GM12891 (cell line): ENCODE data around the gene PCGF5.
A peak's percentile ranks its signal among the peaks of the same experiment; 100 is the strongest.

Experiments used
- DNase-seq: peaks from one replicate; pipeline ENCODE4 v3.0.0; 2011; ENCODE audit warnings: low spot score; ENCODE audit not compliant: insufficient read length
- FAIRE-seq: peaks from 2 replicates; lab custom pipeline; 2011; peaks lifted over from hg19 to GRCh38; lab: Jason Lieb, UNC
- PAX5 ChIP-seq: IDR thresholded peaks from 2 replicates; pipeline ENCODE4 v1.6.1; 2011; ENCODE audit warnings: low read length, moderate library complexity, mild to moderate bottlenecking; ENCODE audit not compliant: insufficient read depth, severe bottlenecking
- POLR2A ChIP-seq: IDR thresholded peaks from 2 replicates; pipeline ENCODE4 v1.6.1; 2011; ENCODE audit warnings: low read depth, low read length, control low read depth
- POLR2AphosphoS5 ChIP-seq: IDR thresholded peaks from 2 replicates; pipeline ENCODE4 v1.6.1; 2011; ENCODE audit warnings: low read depth, low read length, control low read depth
- POU2F2 ChIP-seq: IDR thresholded peaks from 2 replicates; pipeline ENCODE4 v1.6.1; 2011; ENCODE audit warnings: low read depth, mild to moderate bottlenecking, control low read depth, low read length, moderate library complexity
- SPI1 ChIP-seq: IDR thresholded peaks from 2 replicates; pipeline ENCODE4 v1.6.1; 2011; ENCODE audit warnings: low read depth, low read length, control low read depth
- TAF1 ChIP-seq: IDR thresholded peaks from 2 replicates; pipeline ENCODE4 v1.6.1; 2011; ENCODE audit warnings: low read depth, low read length, control low read depth

The PCGF5 gene

GRCh38 chr10:91194497-91195179 is 25.8 kb upstream of the PCGF5 start:
- FAIRE-seq = no peak
- DNase-seq = no peak
- TF ChIP-seq SPI1 = no peak
- no peak for TF ChIP-seq POU2F2
- no peak for TF ChIP-seq TAF1
- TF ChIP-seq POLR2AphosphoS5 = no peak
- no peak for TF ChIP-seq POLR2A
- TF ChIP-seq PAX5 = no peak

GRCh38 chr10:91196268-91197048 is 24.0 kb upstream of the PCGF5 start:
- DNase-seq (no peak), FAIRE-seq (no peak)
- TF ChIP-seq TAF1 (no peak), POLR2AphosphoS5 (no peak), POU2F2 (no peak), POLR2A (no peak), PAX5 (no peak), SPI1 (no peak)

DNA sequence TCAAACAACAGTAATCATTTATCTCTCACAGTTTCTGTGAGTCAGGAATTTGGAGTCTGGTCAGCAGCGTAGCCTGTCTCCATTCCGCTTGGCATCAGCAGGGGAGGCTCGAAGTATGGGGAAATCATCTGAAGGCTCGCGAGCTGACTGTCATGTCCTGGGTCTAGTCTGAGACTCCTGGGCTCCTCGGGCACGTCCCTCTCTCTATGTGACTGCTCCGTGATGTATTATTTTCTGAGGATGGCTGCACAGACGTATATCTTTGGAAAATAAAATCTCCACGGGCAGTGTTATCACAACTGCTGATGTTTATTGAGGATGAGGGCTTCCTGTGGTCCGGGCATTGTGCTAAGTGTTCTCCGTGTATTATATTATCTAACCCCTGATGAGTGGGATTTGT is 23.3 kb upstream of the PCGF5 start:
- DNase-seq = no peak
- TF ChIP-seq POLR2AphosphoS5 = no peak
- no peak for TF ChIP-seq POU2F2
- TF ChIP-seq POLR2A = no peak
- no peak for TF ChIP-seq PAX5
- FAIRE-seq = no peak

DNA sequence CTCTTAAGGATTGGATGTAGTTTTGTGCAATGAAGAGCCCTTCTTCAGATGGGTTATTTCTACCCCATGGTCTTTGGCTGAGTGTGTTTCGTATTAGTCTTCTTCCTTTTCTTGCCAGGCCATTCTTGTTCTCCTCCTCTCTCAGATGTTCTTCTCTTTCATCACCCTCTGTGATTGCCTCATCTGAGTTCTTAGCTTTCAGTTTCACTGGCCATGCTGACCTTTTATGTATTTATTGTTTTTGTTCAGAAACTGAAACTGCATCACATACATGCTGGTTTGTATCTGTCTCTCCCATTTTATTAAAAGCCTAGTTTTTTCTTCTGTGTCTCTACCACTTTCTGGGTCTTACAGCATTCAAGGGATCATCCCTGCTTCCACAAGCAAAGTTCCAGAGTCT is 21.7 kb upstream of the PCGF5 start:
- no peak for TF ChIP-seq TAF1
- no peak for TF ChIP-seq POLR2AphosphoS5
- TF ChIP-seq POU2F2 = no peak
- TF ChIP-seq SPI1 = no peak
- no peak for TF ChIP-seq POLR2A
- no peak for TF ChIP-seq PAX5
- no peak for FAIRE-seq
- no peak for DNase-seq

DNA sequence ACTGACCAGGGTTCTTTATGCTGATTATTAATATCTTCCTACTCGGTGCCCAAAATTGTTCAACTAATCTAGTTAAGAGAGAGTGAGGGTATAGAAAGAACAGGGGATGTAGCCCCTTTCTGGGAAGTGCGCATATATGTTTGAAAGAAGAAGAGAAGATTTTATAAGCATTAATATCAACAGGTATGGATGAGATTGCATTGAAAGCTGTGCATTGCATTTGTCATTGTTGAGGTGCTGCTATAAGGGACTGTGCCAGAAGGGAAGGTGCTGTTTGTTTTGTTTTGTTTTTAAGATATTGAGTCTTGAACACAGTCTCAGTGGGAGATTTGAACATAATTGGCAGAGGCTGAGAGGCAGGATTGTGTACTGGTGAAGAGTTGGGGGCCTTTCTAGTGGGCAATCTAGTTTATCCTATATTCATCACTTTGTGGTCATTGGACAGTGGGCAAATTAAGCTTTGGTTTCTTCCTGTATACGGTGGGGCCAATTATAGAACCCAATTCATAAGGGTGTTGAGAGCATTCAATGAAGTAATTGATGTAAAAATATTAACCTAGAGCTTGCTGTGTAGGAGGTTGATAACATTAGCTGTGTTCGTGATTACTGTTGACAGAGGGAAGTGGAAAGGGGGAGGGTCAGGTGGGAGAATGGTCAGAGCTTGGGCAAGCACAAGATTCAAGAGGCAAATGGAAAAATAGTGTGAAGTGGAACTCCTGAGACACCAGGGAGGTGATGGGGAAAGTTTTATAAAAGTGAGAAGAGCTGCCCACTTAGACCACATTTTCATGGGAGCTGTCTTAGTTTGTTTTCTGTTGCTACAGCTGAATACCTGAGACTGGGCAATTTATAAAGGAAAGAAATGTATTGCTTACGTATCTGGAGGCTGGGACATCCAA is 19.9 kb upstream of the PCGF5 start:
- FAIRE-seq (peak; percentile 84), DNase-seq (no peak)
- TF ChIP-seq PAX5 (no peak), SPI1 (peak; percentile 47)

- TF ChIP-seq POU2F2 (no peak), SPI1 (peak; percentile 20; the same call in 1 of the 2 replicates)
- no peak for DNase-seq
- FAIRE-seq = peak; percentile 83
These were observed 19.1 kb upstream of the PCGF5 start for GRCh38 chr10:91201213-91201996.

DNA sequence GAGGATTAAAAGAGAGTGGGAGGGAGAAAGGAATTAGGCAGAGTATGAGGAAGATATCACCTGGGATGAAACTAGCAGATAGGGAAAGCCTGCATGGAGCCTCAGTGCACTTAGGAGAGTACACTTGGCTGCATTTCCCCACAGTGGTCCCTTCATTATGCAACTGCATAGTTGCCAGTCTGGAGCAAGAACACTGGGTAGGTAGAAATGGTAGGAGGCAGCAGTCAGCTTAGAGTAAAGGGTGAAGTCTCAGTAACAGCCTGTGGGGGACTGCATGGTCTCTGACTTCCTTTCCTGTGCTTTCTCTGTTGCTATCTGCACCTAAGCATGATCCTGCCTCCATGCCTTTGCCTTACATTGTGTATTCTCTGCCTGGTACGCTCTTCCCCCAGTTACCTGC is 14.0 kb upstream of the PCGF5 start:
- DNase-seq (no peak), FAIRE-seq (peak; percentile 91)

DNA sequence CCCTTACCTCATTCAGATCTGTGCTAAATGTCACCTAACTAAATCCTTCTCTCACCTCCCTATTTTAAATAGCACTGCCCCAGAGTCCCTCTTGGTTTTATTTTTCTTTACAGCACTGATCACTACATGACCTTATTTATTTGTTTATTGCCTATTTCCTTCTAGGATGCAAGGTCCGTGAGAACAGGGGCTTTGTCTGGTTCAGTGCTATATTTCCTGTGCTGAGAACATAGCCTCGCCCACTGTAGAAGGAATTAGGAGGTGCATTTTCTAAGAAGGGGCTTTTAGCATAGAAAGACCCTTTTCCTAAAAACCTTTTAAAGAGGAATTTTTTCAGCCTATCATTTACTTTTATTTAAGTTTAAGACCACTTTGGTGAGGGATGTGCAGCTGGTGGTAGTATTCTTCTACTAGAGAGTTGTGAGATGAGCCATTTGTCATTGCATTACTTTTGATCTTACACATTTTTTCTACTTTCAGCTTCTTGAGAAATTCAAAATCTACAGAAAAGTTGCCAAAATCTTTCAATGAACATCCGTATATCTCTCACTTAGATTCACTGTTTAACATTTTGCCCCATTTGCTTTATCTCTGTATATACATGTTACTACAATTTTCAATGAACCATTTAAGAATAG is 13.5 kb upstream of the PCGF5 start:
- TF ChIP-seq POLR2A = no peak
- TF ChIP-seq SPI1 = no peak
- no peak for TF ChIP-seq POU2F2
- no peak for TF ChIP-seq POLR2AphosphoS5
- TF ChIP-seq TAF1 = no peak
- no peak for TF ChIP-seq PAX5
- FAIRE-seq (no peak), DNase-seq (no peak)

More for the DNA sequence above, 14.0 kb upstream of the PCGF5 start:
- TF ChIP-seq POLR2A (no peak), PAX5 (no peak), TAF1 (no peak), SPI1 (0 out of 2 replicates have a peak, but pooled peaks have one; percentile 32), POU2F2 (no peak), POLR2AphosphoS5 (no peak)

GRCh38 chr10:91208642-91209041 is 11.8 kb upstream of the PCGF5 start:
- DNase-seq = no peak
- TF ChIP-seq PAX5 (no peak), POLR2AphosphoS5 (no peak), TAF1 (no peak), POLR2A (no peak), POU2F2 (no peak), SPI1 (no peak)
- peak; percentile 38 for FAIRE-seq
